Ascending aorta (tissue), 2 donors: ENCODE data around the gene GBF1. TPM values are rescaled to one million over a fixed set of nuclear protein-coding genes. Genes with fewer than 3 reads are reported as not detected.

Experiments used
- DNase-seq, 2 donors: peaks; one replicate each; pipeline ENCODE4 v3.0.0-alpha.2; 2019; ENCODE audit warnings: low spot score in 2 of 2
- H3K27ac ChIP-seq, 2 donors: fragments of 200-600 bp; sonication (generic); one replicate each; pipeline ENCODE4 v1.5.1; 2016 to 2017; ENCODE audit warnings: mild to moderate bottlenecking in 1 of 2
- H3K27me3 ChIP-seq: fragments of 200-600 bp; sonication (generic); one replicate; pipeline ENCODE4 v1.5.1; 2017
- H3K36me3 ChIP-seq, 2 donors: fragments of 200-600 bp; sonication (generic); one replicate each; pipeline ENCODE4 v1.5.1; 2016
- H3K4me1 ChIP-seq, 2 donors: fragments of 200-600 bp; sonication (generic); one replicate each; pipeline ENCODE4 v1.5.1; 2016 to 2017; ENCODE audit warnings: mild to moderate bottlenecking in 1 of 2
- H3K4me3 ChIP-seq, 2 donors: fragments of 200-600 bp; sonication (generic); one replicate each; pipeline ENCODE4 v1.5.1; 2016 to 2017; ENCODE audit warnings: mild to moderate bottlenecking in 1 of 2
- H3K9me3 ChIP-seq, 2 donors: fragments of 200-600 bp; sonication (generic); one replicate each; pipeline ENCODE4 v1.5.1; 2016
- CTCF ChIP-seq, 3 experiments: fragments of 200-600 bp in 2 of 3; fragments of 450-650 bp in 1 of 3; sonication (generic) in 2 of 3; IDR thresholded peaks; one replicate each; pipeline ENCODE4 v1.5.1; 2016 to 2019; ENCODE audit warnings: antibody characterized with exemption in 3 of 3, mild to moderate bottlenecking in 1 of 3, moderate library complexity in 1 of 3
- intact Hi-C: fragments of 100-400 bp; cut with DNase I; formaldehyde crosslinking; loops from one replicate; pipeline ENCODE4 v1.15.1; 2023
- total RNA-seq: library from RNA; depleted of rRNA; stranded (reverse); fragments of >200 nt; gene quantifications from one replicate; pipeline ENCODE4 v1.1.0, GENCODE V29; 2016

GBF1 gene
- total RNA-seq, 1 donor from 2014 or later: 56.0 TPM

DNA sequence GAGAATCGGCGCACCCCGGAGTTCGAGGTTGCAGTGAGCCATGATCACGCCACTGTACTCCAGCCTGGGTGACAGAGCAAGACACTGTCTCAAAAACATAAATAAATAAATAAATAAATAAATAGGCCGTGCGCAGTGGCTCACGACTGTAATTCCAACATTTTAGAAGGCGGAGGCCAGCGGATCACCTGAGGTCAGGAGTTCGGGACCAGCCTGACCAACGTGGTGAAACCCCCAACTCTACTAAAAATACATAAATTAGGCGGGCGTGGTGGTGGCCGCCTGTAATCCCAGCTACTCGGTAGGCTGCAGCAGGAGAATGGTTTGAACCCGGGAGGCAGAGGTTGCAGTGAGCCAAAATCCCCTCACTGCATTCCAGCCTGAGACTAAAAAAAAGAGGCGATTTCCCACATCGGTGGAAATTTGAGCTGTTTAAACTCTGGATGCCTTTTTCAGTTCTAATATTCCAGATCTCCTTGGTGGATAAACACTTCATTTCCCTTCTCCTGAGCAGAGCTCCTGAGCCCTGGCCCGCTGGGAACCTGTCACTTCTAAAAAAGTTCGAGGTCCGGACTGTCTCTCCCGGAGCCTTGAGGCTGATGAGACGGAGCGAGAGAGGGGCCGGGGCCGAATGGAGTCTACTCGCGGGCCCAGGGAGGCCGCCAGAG, 148.2 kb downstream of the GBF1 start:
- peak in 1 of 3 experiments; percentile 92 for TF ChIP-seq CTCF (IDR thresholded peaks at IDR 0.05)
- peak overlapping the region; percentile 89 to 97 for H3K27ac ChIP-seq
- H3K4me1 ChIP-seq: peaks cover 8 to 16% of the 10 kb centered on the region in 2 donors
- no peak for DNase-seq
- H3K36me3 ChIP-seq: peaks cover 3 to 12% of the 10 kb centered on the region in 2 donors
- intact Hi-C loops: loop anchor here (1.0 to 2.0 kb wide), 3 partner anchors 29 to 189 kb away; no protein-coding TSS in a partner anchor
- no peaks in the 10 kb centered on the region for H3K27me3 ChIP-seq
- peak overlapping the region; percentile 65 to 85 for H3K4me3 ChIP-seq
- H3K9me3 ChIP-seq: no peaks in the 10 kb centered on the region

GRCh38 chr10:102394079-102394800, 148.9 kb downstream of the GBF1 start:
- peaks cover 8 to 23% of the 10 kb centered on the region in 2 donors for H3K4me1 ChIP-seq
- H3K27ac ChIP-seq: peak overlapping the region; percentile 89 to 97
- no peaks in the 10 kb centered on the region for H3K27me3 ChIP-seq
- peak; percentile 82 to 97 for DNase-seq
- TF ChIP-seq CTCF (IDR thresholded peaks at IDR 0.05): peak in 2 of 3 experiments; percentile 94 to 99
- intact Hi-C loops: loop anchor here (1.0 to 2.0 kb wide), 2 partner anchors 28 to 85 kb away; no protein-coding TSS in a partner anchor
- H3K36me3 ChIP-seq: peaks cover 4 to 12% of the 10 kb centered on the region in 2 donors
- H3K9me3 ChIP-seq: no peaks in the 10 kb centered on the region
- H3K4me3 ChIP-seq: peak overlapping the region; percentile 65 to 85

- TF ChIP-seq CTCF (IDR thresholded peaks at IDR 0.05): no peak
- intact Hi-C loops: loop anchor here (1.0 to 2.0 kb wide), 5 partner anchors 27 to 243 kb away; partner anchors contain the start of genes GBF1, NOLC1 and SUFU
- peak overlapping the region; percentile 89 to 97 for H3K27ac ChIP-seq
- H3K27me3 ChIP-seq: no peaks in the 10 kb centered on the region
- H3K4me3 ChIP-seq: peak overlapping the region; percentile 65 to 85
- peaks cover 4 to 12% of the 10 kb centered on the region in 2 donors for H3K36me3 ChIP-seq
- DNase-seq: no peak
- H3K4me1 ChIP-seq: peaks cover 12 to 27% of the 10 kb centered on the region in 2 donors
- no peaks in the 10 kb centered on the region for H3K9me3 ChIP-seq
Measured at GRCh38 chr10:102394801-102395399, 149.6 kb downstream of the GBF1 start.

- Histone ChIP-seq H3K9me3 (no peaks in the 10 kb centered on the region), H3K36me3 (peaks cover 5 to 12% of the 10 kb centered on the region in 2 donors), H3K27ac (peak within 1 kb of the TSS; percentile 89 to 97), H3K4me3 (peak within 1 kb of the TSS; percentile 65 to 85), H3K27me3 (no peaks in the 10 kb centered on the region), H3K4me1 (peaks cover 14 to 30% of the 10 kb centered on the region in 2 donors)
- peak; percentile 66 to 96 for DNase-seq
- no peak for TF ChIP-seq CTCF (IDR thresholded peaks at IDR 0.05)
- intact Hi-C loops: loop anchor here (1.0 to 2.0 kb wide), 4 partner anchors 83 to 243 kb away; partner anchors contain the start of genes GBF1, NOLC1 and SUFU
Measured at GRCh38 chr10:102395400-102396316, 150.3 kb downstream of the GBF1 start, which contains the start of gene NFKB2. Gene NFKB2, plus strand, starts transcription at chr10:102395705. Its CDS starts 255 bp downstream, at chr10:102395960.

DNA sequence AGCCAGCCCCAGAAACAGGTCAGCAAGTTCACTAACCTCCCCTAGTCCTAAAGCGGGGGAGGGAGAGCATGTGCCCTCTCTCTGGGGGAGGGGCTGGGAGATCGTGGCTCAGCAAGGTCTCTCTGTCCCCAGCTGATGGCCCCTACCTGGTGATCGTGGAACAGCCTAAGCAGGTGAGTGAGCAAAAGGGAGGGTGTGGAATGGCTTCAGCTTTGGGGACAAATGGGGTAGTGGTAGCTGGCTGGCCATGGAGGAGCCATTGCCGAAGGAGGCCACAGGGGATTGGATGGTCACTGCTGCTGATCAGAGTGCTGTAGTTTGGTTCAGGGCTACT, 151.0 kb downstream of the GBF1 start:
- no peak for DNase-seq
- Histone ChIP-seq H3K27me3 (no peaks in the 10 kb centered on the region), H3K27ac (peak overlapping the region; percentile 89 to 97), H3K4me1 (peaks cover 14 to 30% of the 10 kb centered on the region in 2 donors), H3K36me3 (peaks cover 12 to 17% of the 10 kb centered on the region in 2 donors), H3K9me3 (no peaks in the 10 kb centered on the region), H3K4me3 (peak overlapping the region; percentile 65 to 85)
- intact Hi-C loops: no loop called here
- TF ChIP-seq CTCF (IDR thresholded peaks at IDR 0.05): no peak
